ENCODE results near the gene DDX43. TPM values are rescaled to one million over a fixed set of nuclear protein-coding genes. Genes with fewer than 3 reads are reported as not detected.
A peak's percentile ranks its signal among the peaks of the same experiment; 100 is the strongest.
"Not testable (repeated sequence)": the region's sequence is repeated elsewhere in the genome, so short reads cannot be mapped to it uniquely, and the experiment has no call there.

The DDX43 gene
- total and polyA plus RNA-seq, 2 experiments from 2014 or later: 0.07 TPM; not detected in 1

DNA sequence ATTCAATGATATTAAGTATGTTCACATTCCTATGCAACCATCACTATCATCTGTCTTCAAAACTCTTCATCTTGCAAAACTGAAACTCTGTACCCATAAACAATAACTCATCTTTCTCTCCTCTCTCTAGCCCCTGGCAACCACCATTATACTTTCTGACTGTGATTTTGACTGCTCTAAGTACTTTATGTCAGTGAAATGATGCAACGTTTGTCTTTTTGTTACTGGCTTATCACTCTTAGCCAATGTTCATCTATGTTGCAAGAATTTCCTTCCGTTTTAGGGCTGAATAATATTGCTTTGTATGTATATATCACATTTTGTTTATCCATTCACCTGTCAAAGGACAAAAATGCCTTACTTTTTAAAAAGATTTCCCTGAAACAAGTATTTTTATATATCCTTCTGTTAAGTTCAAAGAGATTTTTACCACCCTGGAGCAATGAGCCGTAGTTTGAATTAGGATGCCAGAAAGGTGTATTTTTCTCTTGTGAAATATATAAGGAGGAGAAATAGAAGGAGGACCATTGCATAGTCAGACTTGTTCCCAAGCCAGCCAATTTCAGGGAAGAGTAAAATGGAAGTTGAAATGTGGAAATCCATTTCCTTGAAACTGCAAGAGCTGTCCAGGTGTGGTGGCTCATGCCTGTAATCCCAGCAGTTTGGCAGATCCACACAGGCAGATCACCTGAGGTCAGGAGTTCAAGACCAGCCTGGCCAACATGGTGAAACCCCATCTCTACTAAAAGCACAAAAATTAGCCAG lies 61.4 kb downstream of the DDX43 start:
- Histone ChIP-seq H3K9me2 (replicated peaks; ENCODE audit: insufficient read depth) (no peaks in the 10 kb centered on the region), H3K9me3 (ENCODE audit: low read depth) (no peaks in the 10 kb centered on the region), H4K20me1 (ENCODE audit: insufficient read depth, poor library complexity, severe bottlenecking) (no peaks in the 10 kb centered on the region), H3K4me3 (no peak overlapping the region), H3K4me1 (ENCODE audit: insufficient read depth) (peaks cover 8% of the 10 kb centered on the region), H2AFZ (no peak overlapping the region), H3K36me3 (replicated peaks; ENCODE audit: insufficient read depth, low read depth) (no peaks in the 10 kb centered on the region), H3K27ac (no peak overlapping the region), H3K79me2 (no peaks in the 10 kb centered on the region), H3K27me3 (peaks cover 14% of the 10 kb centered on the region), H3K4me2 (no peak overlapping the region)
- no peak for DNase-seq (ENCODE audit: low spot score)
- 55% methylated on average over 3 of the region's 3 CpGs for WGBS (ENCODE audit: low lambda C conversion rate, missing lambda C conversion rate)
- no peak for TF ChIP-seq EZH2 (IDR thresholded peaks at IDR 0.05; ENCODE audit: borderline replicate concordance)
- TF ChIP-seq, protein P1, sequence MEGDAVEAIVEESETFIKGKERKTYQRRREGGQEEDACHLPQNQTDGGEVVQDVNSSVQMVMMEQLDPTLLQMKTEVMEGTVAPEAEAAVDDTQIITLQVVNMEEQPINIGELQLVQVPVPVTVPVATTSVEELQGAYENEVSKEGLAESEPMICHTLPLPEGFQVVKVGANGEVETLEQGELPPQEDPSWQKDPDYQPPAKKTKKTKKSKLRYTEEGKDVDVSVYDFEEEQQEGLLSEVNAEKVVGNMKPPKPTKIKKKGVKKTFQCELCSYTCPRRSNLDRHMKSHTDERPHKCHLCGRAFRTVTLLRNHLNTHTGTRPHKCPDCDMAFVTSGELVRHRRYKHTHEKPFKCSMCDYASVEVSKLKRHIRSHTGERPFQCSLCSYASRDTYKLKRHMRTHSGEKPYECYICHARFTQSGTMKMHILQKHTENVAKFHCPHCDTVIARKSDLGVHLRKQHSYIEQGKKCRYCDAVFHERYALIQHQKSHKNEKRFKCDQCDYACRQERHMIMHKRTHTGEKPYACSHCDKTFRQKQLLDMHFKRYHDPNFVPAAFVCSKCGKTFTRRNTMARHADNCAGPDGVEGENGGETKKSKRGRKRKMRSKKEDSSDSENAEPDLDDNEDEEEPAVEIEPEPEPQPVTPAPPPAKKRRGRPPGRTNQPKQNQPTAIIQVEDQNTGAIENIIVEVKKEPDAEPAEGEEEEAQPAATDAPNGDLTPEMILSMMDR (IDR thresholded peaks at IDR 0.05; ENCODE audit: poor library complexity): no peak
- no peak for TF ChIP-seq EZH2phosphoT487 (IDR thresholded peaks at IDR 0.05; ENCODE audit: low read depth, severe bottlenecking, unreplicated experiment)

DNA sequence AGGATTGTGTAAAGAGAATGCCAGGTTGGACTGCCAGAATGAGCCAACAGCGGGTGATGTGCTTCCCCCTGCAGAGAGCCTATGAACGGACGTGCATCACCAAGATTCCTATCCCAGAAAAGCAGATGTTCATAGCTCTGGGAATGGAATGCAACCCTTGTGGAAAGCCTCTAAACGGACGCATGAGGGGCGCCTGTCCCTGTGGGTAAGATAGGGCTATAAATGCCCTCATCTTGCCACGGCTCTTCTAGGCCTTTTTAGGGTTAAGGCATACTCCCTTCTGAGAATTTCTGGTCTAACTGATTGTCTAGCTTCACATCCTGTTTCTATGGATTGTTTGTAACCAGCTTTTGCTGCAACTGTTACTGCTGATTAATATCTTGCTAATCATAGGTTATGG lies 64.8 kb downstream of the DDX43 start:
- WGBS (ENCODE audit: low lambda C conversion rate, missing lambda C conversion rate): 91% methylated on average over 7 of the region's 7 CpGs
- not testable (repeated sequence) for H3K9me3 ChIP-seq (ENCODE audit: low read depth); H3K9me2 ChIP-seq (replicated peaks; ENCODE audit: insufficient read depth); H3K4me3 ChIP-seq; H3K27me3 ChIP-seq; H3K4me2 ChIP-seq; H3K36me3 ChIP-seq (replicated peaks; ENCODE audit: insufficient read depth, low read depth); H3K4me1 ChIP-seq (ENCODE audit: insufficient read depth); H2AFZ ChIP-seq; H4K20me1 ChIP-seq (ENCODE audit: insufficient read depth, poor library complexity, severe bottlenecking); H3K27ac ChIP-seq; DNase-seq (ENCODE audit: low spot score)
- peaks cover 22% of the 10 kb centered on the region for H3K79me2 ChIP-seq

DNA sequence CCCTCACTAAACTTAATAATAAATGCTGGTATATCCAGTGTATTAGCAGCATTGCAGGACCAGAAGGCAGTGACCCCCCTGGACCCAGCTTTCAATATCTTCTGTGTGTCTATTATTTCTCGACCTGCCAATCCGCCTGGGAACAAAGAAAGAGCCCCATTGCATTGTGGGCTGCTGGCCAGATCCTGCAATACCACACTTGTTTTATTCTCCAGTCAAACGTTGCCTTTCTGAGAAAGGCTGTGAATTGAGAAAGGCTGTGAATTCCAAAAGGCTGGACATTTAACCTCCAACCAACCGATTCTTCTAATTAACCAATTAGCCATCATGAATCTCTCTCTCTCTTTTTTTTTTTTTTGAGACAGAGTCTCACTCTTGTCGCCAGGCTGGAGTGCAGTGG lies 65.4 kb downstream of the DDX43 start:
- WGBS (ENCODE audit: low lambda C conversion rate, missing lambda C conversion rate): 92% methylated on average over 5 of the region's 5 CpGs
- Histone ChIP-seq H3K4me1 (ENCODE audit: insufficient read depth) (peaks cover 9% of the 10 kb centered on the region), H4K20me1 (ENCODE audit: insufficient read depth, poor library complexity, severe bottlenecking) (no peaks in the 10 kb centered on the region), H3K4me3 (no peak overlapping the region), H3K27me3 (no peaks in the 10 kb centered on the region), H3K4me2 (no peak overlapping the region), H3K27ac (no peak overlapping the region), H3K36me3 (replicated peaks; ENCODE audit: insufficient read depth, low read depth) (no peaks in the 10 kb centered on the region), H3K79me2 (peaks cover 26% of the 10 kb centered on the region), H2AFZ (no peak overlapping the region), H3K9me2 (replicated peaks; ENCODE audit: insufficient read depth) (no peaks in the 10 kb centered on the region), H3K9me3 (ENCODE audit: low read depth) (no peaks in the 10 kb centered on the region)
- DNase-seq (ENCODE audit: low spot score): no peak
- TF ChIP-seq EZH2 (IDR thresholded peaks at IDR 0.05; ENCODE audit: borderline replicate concordance) (no peak), EZH2phosphoT487 (IDR thresholded peaks at IDR 0.05; ENCODE audit: low read depth, severe bottlenecking, unreplicated experiment) (no peak)
- TF ChIP-seq, protein P1 (IDR thresholded peaks at IDR 0.05; ENCODE audit: poor library complexity): no peak

DNA sequence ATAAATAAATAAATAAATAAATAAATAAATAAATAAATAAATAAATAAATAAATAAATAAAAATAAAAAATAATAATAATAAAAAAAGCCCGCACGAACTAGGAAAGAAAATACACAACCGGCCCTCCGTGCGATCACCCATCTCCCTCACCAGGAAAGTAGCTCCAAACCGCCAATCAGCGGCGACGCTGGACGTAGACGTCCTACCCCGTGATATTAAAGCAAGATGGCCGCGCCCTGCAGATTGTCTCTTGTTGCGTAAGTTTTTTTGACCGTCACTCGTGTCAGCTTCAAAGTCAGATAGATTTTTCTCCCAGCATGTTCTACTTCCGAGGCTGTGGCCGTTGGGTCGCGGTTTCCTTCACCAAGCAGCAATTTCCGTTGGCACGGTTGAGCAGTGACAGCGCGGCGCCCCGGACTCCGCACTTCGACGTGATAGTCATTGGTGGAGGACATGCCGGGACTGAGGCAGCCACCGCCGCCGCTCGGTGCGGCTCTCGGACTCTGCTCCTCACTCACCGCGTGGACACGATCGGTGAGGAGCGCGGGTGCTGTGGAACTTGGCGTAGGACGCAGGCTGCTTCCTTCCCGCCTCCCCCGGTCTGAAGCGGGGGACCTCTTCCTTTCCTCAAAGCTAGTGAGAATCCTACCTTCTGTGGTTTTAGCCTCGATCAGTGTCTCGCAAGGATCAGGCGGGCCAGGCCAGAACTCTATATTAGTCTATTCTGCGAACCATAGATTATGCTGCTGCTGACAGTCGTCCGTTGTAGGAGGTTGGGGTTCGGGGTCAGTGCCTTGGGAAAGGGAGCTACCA lies 67.1 kb downstream of the DDX43 start, which contains the start of gene MTO1:
Gene MTO1, plus strand, starts transcription at position 201 of the 814 bp plus-strand sequence. Its CDS starts 118 bp downstream, at position 319.
- H3K27ac ChIP-seq: peak within 1 kb of the TSS; percentile 92
- DNase-seq (ENCODE audit: low spot score): peak; percentile 92
- no peaks in the 10 kb centered on the region for H3K36me3 ChIP-seq (replicated peaks; ENCODE audit: insufficient read depth, low read depth)
- H3K4me1 ChIP-seq (ENCODE audit: insufficient read depth): peaks cover 9% of the 10 kb centered on the region
- H3K9me2 ChIP-seq (replicated peaks; ENCODE audit: insufficient read depth): no peaks in the 10 kb centered on the region
- H3K79me2 ChIP-seq: peaks cover 31% of the 10 kb centered on the region
- H3K4me3 ChIP-seq: peak within 1 kb of the TSS; percentile 41
- H3K27me3 ChIP-seq: no peaks in the 10 kb centered on the region
- H3K4me2 ChIP-seq: peak within 1 kb of the TSS; percentile 89
- TF ChIP-seq, protein P1 (IDR thresholded peaks at IDR 0.05; ENCODE audit: poor library complexity): no peak
- TF ChIP-seq EZH2phosphoT487 (IDR thresholded peaks at IDR 0.05; ENCODE audit: low read depth, severe bottlenecking, unreplicated experiment): no peak
- TF ChIP-seq EZH2 (IDR thresholded peaks at IDR 0.05; ENCODE audit: borderline replicate concordance): no peak
- under 1% methylated on average over 53 of the region's 55 CpGs for WGBS (ENCODE audit: low lambda C conversion rate, missing lambda C conversion rate)
- H2AFZ ChIP-seq: peak within 1 kb of the TSS; percentile 98
- no peaks in the 10 kb centered on the region for H4K20me1 ChIP-seq (ENCODE audit: insufficient read depth, poor library complexity, severe bottlenecking)
- no peaks in the 10 kb centered on the region for H3K9me3 ChIP-seq (ENCODE audit: low read depth)

Measured in hepatocyte (in vitro differentiated cells).